Measurements from ENCODE around the gene GADD45GIP1. TPM values are rescaled to one million over a fixed set of nuclear protein-coding genes. Genes with fewer than 3 reads are reported as not detected.
A peak's percentile ranks its signal among the peaks of the same experiment; 100 is the strongest.
"Not testable (repeated sequence)": the region's sequence is repeated elsewhere in the genome, so short reads cannot be mapped to it uniquely, and the experiment has no call there.

GADD45GIP1 gene
- total RNA-seq, 2 donors from 2014 or later: 17.0 to 27.9 TPM

DNA sequence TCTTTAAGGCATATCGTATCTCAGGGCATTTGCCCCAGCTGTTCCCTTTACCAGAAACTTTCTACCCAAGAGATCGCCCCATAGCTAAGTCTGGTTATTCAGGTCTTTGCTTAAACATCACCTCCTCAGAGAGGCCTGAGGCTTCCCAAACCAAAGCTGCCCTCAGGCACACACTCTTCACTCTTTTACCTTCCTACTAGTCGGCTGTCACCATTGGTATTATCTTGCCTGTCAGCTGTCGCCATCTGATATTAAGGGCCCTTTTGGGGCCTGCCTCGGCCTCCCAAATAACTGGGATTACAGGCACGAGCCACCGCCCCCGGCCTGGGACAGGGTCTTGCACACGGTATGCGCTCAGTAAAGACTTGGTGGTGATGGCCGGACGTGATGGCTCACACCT is 1.0 kb downstream of the GADD45GIP1 start:
- Mint-ChIP-seq H3K9me3 (no peaks in the 10 kb centered on the region), H3K4me3 (peak overlapping the region; percentile 85), H3K27me3 (no peaks in the 10 kb centered on the region), H3K27ac (peak overlapping the region; percentile 85), H3K36me3 (ENCODE audit: low read depth) (peaks cover 60% of the 10 kb centered on the region), H3K4me1 (peaks cover 10% of the 10 kb centered on the region)
- ATAC-seq (replicated peaks): no peak

DNA sequence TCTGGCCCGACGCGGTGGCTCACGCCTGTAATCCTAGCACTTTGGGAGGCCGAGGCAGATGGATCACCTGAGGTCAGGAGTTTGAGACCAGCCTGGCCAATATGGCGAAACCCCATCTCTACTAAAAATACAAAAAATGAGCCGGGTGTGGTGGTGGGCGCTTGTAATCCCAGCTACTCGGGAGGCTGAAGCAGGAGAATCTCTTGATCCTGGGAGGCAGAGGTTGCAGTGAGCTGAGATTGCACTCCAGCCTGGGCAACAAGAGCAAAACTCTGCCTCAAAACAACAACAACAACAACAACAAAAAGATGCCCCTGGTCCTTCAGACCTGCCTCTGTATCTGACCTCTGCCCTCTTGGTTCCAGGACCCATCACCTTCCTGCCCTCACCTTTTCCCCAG is 1.4 kb downstream of the GADD45GIP1 start:
- ATAC-seq (replicated peaks); H3K4me1 Mint-ChIP-seq; H3K27me3 Mint-ChIP-seq; H3K9me3 Mint-ChIP-seq: not testable (repeated sequence)
- Mint-ChIP-seq H3K36me3 (ENCODE audit: low read depth) (peaks cover 64% of the 10 kb centered on the region), H3K27ac (peak overlapping the region; percentile 85), H3K4me3 (peak overlapping the region; percentile 85)

DNA sequence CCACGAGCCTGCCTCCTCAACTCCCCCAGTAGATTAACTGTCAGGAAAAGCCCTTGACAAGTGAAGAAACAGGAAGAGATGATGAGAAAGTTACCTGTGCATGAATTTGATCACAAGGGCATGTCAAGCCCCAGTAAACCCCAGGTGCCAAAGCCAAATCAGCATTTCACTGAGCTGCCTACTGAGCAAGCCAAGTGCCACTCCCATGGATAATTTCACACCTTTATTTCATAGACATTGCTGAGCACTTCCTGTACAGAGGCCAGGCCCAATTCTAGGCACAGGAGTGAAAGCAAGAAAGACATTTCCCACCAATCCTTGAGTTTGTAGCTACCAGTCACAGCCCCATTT is 2.4 kb downstream of the GADD45GIP1 start:
- H3K36me3 Mint-ChIP-seq (ENCODE audit: low read depth): peaks cover 74% of the 10 kb centered on the region
- H3K4me1 Mint-ChIP-seq: peaks cover 15% of the 10 kb centered on the region
- H3K27ac Mint-ChIP-seq: peak overlapping the region; percentile 85
- H3K9me3 Mint-ChIP-seq: no peaks in the 10 kb centered on the region
- no peaks in the 10 kb centered on the region for H3K27me3 Mint-ChIP-seq
- peak overlapping the region; percentile 85 for H3K4me3 Mint-ChIP-seq
- no peak for ATAC-seq (replicated peaks)

- H3K9me3 Mint-ChIP-seq: no peaks in the 10 kb centered on the region
- ATAC-seq (replicated peaks): no peak
- H3K36me3 Mint-ChIP-seq (ENCODE audit: low read depth): peaks cover 80% of the 10 kb centered on the region
- H3K27me3 Mint-ChIP-seq: no peaks in the 10 kb centered on the region
- H3K4me3 Mint-ChIP-seq: peak overlapping the region; percentile 85
- peaks cover 15% of the 10 kb centered on the region for H3K4me1 Mint-ChIP-seq
- peak overlapping the region; percentile 85 for H3K27ac Mint-ChIP-seq
Observed at GRCh38 chr19:12953799-12954611, 3.0 kb downstream of the GADD45GIP1 start.

DNA sequence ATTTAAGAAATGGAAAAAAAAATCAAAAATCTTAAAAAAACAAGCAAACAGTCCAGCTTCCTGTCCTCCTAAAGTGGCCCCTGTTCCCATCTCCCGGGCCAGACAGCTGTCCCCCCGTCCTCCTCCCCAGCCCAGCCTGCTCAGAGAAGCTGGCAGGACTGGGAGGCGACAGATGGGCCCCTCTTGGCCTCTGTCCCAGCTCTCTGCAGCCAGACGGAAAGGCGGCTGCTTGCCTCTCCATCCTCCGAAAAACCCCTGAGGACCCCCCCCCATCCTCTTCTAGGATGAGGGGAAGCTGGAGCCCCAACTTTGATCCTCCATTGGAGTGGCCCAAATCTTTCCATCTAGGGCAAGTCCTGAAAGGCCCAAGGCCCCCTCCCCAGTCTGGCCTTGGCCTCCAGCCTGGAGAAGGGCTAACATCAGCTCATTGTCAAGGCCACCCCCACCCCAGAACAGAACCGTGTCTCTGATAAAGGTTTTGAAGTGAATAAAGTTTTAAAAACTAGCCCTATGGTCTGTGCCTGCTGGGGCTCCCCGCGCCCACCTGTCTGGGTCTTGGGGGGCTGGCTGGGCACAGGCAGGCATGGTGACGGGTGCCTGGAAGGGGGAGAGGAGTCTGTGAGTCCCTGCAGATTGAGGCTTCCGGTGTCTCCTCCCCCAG is 3.8 kb downstream of the GADD45GIP1 start:
- no peaks in the 10 kb centered on the region for H3K27me3 Mint-ChIP-seq
- H3K9me3 Mint-ChIP-seq: no peaks in the 10 kb centered on the region
- H3K27ac Mint-ChIP-seq: no peak overlapping the region
- no peak overlapping the region for H3K4me3 Mint-ChIP-seq
- H3K4me1 Mint-ChIP-seq: peaks cover 15% of the 10 kb centered on the region
- peaks cover 87% of the 10 kb centered on the region for H3K36me3 Mint-ChIP-seq (ENCODE audit: low read depth)
- no peak for ATAC-seq (replicated peaks)

DNA sequence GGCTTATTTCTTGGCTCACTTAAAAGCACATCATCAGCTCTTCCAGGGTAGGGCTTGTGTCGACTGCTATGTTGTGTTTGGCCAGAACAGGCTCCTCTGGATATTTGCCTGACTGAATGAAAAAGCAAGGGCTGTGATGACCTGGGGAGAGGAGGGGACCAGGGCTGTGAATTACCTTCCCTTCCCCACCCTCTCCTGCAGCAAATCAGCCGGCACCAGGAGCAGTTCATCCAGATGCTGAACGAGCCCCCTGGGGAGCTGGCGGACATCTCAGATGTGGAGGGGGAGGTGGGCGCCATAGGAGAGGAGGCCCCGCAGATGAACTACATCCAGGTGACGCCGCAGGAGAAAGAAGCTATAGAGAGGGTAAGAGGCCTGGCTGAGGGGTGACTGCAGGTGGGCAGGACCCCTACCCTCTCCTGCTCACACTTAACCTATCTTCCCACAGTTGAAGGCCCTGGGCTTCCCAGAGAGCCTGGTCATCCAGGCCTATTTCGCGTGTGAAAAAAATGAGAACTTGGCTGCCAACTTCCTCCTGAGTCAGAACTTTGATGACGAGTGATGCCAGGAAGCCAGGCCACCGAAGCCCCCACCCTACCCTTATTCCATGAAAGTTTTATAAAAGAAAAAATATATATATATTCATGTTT is 4.4 kb downstream of the GADD45GIP1 start:
- Mint-ChIP-seq H3K36me3 (ENCODE audit: low read depth) (peaks cover 94% of the 10 kb centered on the region), H3K9me3 (no peaks in the 10 kb centered on the region), H3K4me3 (no peak overlapping the region), H3K27ac (no peak overlapping the region), H3K4me1 (peaks cover 15% of the 10 kb centered on the region), H3K27me3 (no peaks in the 10 kb centered on the region)
- no peak for ATAC-seq (replicated peaks)

- not testable (repeated sequence) for H3K27ac Mint-ChIP-seq; ATAC-seq (replicated peaks); H3K4me3 Mint-ChIP-seq; H3K27me3 Mint-ChIP-seq; H3K9me3 Mint-ChIP-seq
- Mint-ChIP-seq H3K36me3 (ENCODE audit: low read depth) (peaks cover 94% of the 10 kb centered on the region), H3K4me1 (peaks cover 15% of the 10 kb centered on the region)
Observed at GRCh38 chr19:12952050-12952449, 5.0 kb downstream of the GADD45GIP1 start.

DNA sequence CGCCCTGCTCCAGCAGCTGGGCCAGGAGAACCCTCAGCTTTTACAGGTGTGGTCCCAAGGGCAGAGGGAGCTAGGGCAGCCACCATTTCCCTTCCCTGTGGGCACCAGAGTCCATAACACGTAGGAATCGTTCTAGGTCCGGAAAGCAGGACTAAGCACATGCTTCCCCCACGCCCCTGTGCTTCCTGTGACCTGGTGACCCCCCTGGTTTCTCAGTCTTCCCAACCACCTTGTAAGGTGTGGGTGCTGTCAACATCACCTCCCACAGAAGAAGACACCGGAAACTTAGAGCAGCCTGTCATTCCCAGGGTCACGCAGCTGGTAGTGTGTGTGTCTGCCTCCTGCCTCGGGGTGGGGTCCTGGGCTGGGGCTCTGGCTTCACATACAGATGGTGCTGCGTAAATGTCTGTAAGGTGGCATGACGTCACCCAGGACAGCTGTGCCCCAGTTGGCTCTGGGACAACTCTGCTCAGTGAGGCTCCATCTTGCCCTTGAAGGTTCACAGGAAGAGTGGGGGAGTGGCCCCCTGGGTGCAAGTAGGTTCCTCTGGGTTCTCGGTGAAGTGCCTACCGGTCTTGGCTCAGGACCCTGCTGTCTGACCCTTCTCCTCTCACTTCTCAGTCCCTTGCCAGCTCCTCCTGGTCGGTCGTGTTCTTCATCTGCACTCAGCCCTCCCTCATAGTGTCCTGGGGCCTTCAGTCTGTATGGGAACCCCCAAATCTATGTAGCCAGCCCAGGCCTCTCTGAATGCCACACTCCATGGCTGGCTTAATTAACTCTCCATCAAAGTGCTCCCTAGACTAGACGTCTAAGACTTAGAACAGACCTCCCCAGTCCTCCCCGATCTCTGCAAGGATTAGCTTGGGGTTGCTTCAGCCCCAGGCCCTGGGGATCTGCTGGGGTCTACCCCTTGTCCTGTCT is 7.4 kb downstream of the GADD45GIP1 start:
- Mint-ChIP-seq H3K27ac (peak overlapping the region; percentile 54), H3K4me3 (no peak overlapping the region), H3K4me1 (peaks cover 15% of the 10 kb centered on the region), H3K36me3 (ENCODE audit: low read depth) (peaks cover 100% of the 10 kb centered on the region), H3K9me3 (no peaks in the 10 kb centered on the region), H3K27me3 (no peaks in the 10 kb centered on the region)
- ATAC-seq (replicated peaks): no peak

GRCh38 chr19:12948612-12949362 is 8.2 kb downstream of the GADD45GIP1 start:
- H3K36me3 Mint-ChIP-seq (ENCODE audit: low read depth): peaks cover 100% of the 10 kb centered on the region
- H3K27me3 Mint-ChIP-seq: no peaks in the 10 kb centered on the region
- H3K4me3 Mint-ChIP-seq: no peak overlapping the region
- no peak overlapping the region for H3K27ac Mint-ChIP-seq
- no peaks in the 10 kb centered on the region for H3K9me3 Mint-ChIP-seq
- no peak for ATAC-seq (replicated peaks)
- peaks cover 14% of the 10 kb centered on the region for H3K4me1 Mint-ChIP-seq

DNA sequence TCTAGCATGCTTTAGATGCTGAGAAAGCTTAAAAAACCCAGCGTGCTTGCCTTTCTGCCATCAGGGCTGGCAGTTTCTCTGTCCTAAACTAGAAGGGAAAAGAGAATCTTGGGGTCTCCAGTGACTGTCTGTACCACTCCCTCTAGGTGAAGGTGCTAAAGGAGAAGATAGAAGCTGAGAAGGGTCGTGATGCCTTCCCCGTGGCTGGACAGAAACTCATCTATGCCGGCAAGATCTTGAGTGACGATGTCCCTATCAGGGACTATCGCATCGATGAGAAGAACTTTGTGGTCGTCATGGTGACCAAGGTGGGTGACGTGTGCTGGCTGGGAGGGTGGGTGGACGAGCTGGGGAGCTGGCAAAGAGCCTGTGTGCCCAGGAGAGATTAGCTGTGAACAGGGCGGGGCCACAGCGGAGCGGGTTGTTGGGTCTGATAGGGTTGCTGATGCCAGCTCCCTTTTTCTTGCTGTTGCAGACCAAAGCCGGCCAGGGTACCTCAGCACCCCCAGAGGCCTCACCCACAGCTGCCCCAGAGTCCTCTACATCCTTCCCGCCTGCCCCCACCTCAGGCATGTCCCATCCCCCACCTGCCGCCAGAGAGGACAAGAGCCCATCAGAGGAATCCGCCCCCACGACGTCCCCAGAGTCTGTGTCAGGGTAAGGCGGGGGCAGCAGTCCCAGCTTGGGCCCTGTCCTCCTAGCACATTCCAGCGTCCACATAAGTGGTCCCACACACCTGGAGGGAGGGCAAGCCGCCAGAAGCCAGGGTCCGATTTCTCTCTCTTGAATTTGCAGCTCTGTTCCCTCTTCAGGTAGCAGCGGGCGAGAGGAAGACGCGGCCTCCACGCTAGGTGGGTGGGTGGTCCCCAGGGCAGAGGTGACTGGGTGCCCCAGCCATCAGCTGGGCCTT is 9.1 kb downstream of the GADD45GIP1 start:
- no peak for ATAC-seq (replicated peaks)
- Mint-ChIP-seq H3K4me3 (peak overlapping the region; percentile 97), H3K9me3 (no peaks in the 10 kb centered on the region), H3K36me3 (ENCODE audit: low read depth) (peaks cover 100% of the 10 kb centered on the region), H3K27ac (no peak overlapping the region), H3K27me3 (no peaks in the 10 kb centered on the region), H3K4me1 (peaks cover 14% of the 10 kb centered on the region)

DNA sequence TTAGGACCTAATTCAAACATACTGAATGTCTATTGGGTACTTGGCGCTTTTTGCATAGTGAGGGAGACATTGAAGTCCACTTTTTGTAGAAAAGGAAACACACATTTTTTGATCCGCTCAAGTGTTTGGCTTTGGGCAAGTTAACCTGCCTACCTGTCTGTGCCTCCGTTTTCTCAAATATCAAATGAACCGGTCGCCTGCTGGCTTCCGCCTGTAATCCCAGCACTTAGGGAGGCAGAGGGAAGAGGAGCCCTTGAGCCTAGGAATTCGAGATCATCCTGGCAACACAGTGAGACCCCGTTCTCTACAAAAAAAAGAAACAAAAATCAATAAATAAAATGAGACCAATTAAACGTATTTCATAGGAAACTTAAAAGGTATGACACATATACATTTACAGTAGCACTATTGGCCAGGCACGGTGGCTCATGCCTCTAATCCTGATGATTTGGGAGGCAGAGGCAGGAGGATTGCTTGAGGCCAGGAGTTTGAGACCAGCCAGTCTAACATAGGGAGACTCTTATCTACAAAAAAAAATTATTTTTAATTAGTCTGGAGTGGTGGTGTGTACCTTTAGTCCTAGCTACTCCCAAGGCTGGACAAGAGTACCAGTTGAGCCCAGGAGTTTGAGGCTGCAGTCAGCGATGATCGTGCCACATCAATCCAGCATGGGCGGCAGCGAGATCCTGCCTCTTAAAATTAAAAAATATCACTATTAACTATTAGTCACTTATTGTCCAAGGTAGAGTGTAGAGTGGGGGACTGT is 10.1 kb downstream of the GADD45GIP1 start:
- H3K4me1 Mint-ChIP-seq: peaks cover 14% of the 10 kb centered on the region
- H3K9me3 Mint-ChIP-seq: no peaks in the 10 kb centered on the region
- H3K27ac Mint-ChIP-seq: peak overlapping the region; percentile 98
- no peaks in the 10 kb centered on the region for H3K27me3 Mint-ChIP-seq
- peaks cover 100% of the 10 kb centered on the region for H3K36me3 Mint-ChIP-seq (ENCODE audit: low read depth)
- peak overlapping the region; percentile 97 for H3K4me3 Mint-ChIP-seq
- ATAC-seq (replicated peaks): no peak

DNA sequence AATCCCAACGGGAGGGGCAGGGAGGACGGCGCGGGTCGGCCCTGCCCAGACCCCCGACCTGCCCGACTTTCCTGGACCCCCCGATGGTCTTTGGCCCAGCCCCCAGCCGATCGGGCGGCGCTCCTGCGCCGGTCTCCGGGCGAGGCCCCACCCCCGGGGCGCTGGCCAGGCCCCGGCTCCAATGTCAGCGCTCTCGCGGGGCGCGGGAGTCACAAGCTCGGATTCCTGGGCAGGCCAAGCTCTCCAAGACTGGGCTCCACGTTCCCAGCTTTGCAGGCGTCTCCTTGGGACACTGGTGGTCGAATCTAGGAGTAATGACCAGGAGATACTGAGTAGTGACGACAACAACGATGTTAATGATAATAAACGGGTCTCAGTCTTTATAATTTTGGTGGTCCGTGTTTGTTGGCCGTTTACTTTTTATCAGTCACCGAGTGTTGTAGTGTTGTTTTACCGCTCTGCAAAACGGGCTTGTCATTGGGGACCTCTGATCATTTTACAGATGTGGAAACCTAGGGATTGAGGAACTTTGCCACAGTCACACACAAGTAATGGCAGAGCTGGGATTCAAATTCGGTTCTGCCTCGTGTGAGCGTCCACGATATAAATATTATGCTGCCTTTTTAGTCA is 10.8 kb downstream of the GADD45GIP1 start:
- Mint-ChIP-seq H3K36me3 (ENCODE audit: low read depth) (peaks cover 100% of the 10 kb centered on the region), H3K27ac (peak overlapping the region; percentile 98), H3K27me3 (no peaks in the 10 kb centered on the region), H3K4me1 (peaks cover 14% of the 10 kb centered on the region), H3K9me3 (no peaks in the 10 kb centered on the region), H3K4me3 (peak overlapping the region; percentile 97)
- peak; percentile 66 for ATAC-seq (replicated peaks)

Data from activated T-helper 17 cell treated with anti-CD3 and anti-CD28 coated beads, Interleukin-2, amount 50 U/mL, for 72 hours (primary cell).